COLO829 (cell line): ENCODE measurements around the gene LHB.
A peak's percentile ranks its signal among the peaks of the same experiment; 100 is the strongest.

ENCODE experiments used
- DNase-seq: peaks from one replicate; pipeline ENCODE4 v3.0.0; 2012; ENCODE audit warnings: low spot score

Gene LHB

GRCh38 chr19:49010453-49010852 is 6.4 kb downstream of the LHB start:
- no peak for DNase-seq

DNA sequence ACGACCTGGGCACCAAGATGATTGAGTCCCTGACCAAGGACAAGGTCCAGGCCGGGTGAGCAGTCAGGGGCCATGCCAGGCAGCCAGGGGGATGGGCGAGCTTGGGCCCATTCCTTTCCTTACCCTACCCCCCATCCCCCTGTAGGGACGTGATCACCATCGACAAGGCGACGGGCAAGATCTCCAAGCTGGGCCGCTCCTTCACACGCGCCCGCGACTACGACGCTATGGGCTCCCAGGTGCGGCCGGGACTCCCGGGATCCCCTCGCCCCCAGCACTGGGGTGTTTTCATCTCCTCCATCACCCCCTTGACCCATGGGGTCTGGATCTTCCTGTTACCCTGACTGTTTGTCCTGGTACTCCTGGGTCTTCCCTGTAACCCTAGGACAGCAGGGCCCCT is 7.1 kb downstream of the LHB start:
- DNase-seq: no peak

DNA sequence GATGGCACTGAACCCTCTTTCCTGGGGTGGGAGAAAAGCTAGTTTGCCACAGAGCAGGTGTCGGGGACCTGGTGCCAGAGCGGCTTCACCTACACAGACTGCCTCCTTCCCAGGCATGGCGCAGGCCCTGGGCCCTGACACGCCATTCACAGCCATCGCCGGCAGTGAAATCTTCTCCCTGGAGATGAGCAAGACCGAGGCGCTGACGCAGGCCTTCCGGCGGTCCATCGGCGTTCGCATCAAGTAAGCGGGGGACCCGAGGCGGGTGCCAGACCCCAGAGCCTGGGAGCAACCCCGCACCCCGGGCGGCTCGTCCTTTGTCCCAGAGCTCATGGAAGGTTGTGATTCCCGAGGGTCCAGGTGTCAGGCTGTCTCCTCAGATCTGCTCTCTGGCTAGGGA is 10.0 kb downstream of the LHB start:
- no peak for DNase-seq

GRCh38 chr19:49004964-49005614 is 11.8 kb downstream of the LHB start:
- DNase-seq: no peak

DNA sequence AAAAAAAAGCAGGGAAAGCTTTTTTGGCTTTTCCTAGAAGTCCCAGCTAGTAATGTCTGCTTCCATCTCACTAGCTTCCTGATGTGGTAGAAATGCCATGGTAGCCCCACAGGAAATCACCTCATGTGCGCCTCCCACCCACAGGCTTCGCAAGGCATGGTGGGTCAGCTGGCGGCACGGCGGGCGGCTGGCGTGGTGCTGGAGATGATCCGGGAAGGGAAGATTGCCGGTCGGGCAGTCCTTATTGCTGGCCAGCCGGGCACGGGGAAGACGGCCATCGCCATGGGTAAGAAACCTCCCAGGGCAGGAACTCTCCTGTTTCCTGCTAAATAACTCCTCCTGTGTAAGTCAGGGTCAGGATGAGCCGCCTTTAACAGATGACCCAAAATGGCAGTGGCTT is 12.8 kb downstream of the LHB start:
- DNase-seq: no peak

GRCh38 chr19:48999481-49000325 is 17.2 kb downstream of the LHB start:
- DNase-seq: peak; percentile 45

GRCh38 chr19:48997972-48998371 is 18.9 kb downstream of the LHB start:
- peak; percentile 55 for DNase-seq

GRCh38 chr19:48994035-48994386 is 22.9 kb downstream of the LHB start:
- no peak for DNase-seq

GRCh38 chr19:48993175-48994034 is 23.5 kb downstream of the LHB start, which contains the start of the genes GYS1 and RUVBL2:
GYS1 (minus strand) TSS chr19:48993309; CDS start chr19:48993112, 197 bp downstream.
RUVBL2 (plus strand) TSS chr19:48993887; CDS start chr19:48993912, 25 bp downstream.
- peak; percentile 100 for DNase-seq

DNA sequence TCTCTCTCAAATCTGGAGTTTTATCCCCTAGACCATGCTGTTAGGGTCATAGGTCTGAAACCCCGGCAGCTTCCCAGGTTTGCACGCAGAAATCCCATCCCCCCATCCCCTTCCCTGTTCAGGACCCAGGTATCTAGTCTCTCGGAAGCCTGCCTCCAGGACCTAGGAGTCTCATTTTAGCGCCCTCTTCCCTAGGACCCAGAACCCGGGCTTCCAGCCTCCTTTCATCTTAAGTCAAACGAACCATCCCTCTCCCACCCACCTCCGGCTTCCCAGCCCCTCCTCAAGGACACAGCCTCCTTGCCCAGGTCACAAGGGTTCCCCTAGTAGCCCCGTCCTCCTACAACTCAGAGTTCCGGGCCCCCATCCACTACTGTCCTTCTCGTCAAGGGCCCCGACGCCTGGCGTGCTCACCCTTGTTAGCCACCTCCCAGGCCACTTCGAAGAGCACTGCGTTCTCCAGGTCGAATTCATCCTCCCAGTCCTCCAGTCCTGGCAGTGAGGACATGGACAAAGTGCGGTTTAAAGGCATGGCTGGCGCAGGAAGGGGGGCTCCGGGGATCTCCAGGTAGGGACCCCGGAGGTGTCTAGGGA is 24.2 kb downstream of the LHB start:
- DNase-seq: no peak

GRCh38 chr19:48991873-48992580 is 24.9 kb downstream of the LHB start:
- DNase-seq: peak; percentile 87

DNA sequence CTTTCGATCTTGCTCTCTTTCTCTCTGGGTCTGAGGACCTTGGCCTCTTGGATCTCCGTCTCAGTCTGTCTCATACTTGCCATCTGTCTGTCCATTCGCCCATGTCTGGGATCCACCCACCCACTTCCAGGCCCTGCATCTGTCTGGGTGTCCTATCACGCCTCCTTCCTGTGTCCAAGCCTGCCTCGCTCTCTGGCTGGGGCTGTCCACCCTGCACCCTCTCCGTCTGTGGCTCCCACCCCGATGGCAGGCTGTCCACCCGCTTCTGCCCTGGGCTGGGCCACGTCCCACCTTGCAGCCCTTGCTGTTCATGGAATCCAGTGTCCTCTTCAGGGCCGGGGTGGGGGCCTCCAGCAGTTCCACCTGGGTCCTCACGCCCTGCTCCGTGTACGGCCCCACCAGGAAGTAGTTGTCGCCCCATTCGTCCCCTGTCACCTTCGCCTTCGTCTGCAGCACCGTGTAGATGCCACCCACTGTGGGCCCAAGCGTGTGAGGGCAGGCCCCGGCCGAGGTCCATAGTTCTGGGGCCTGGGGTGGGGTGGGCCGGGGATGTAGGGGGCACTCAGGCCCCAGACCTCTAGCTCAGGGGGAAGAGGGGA is 25.8 kb downstream of the LHB start:
- DNase-seq: no peak

DNA sequence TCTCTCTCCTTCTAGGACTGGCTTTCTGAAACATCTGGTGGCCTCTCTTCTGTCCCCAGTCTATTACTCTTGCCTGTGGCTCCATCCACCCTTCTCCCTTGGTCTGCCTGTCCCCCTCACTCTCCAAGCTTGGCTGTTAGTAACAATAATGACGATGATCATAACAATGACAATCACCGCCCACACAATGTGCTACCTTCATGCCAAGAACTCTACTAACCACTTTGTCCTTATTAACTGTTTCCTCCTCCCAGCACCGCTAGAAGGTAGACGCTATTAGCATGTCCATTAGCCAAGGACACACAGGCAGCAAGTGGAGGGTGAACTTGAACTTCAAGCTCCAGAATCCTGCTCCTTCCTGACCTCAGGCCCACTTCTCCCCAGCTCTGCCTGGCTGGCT is 26.5 kb downstream of the LHB start:
- DNase-seq: no peak

- DNase-seq: no peak
These were observed 27.1 kb downstream of the LHB start for GRCh38 chr19:48989701-48990291.

DNA sequence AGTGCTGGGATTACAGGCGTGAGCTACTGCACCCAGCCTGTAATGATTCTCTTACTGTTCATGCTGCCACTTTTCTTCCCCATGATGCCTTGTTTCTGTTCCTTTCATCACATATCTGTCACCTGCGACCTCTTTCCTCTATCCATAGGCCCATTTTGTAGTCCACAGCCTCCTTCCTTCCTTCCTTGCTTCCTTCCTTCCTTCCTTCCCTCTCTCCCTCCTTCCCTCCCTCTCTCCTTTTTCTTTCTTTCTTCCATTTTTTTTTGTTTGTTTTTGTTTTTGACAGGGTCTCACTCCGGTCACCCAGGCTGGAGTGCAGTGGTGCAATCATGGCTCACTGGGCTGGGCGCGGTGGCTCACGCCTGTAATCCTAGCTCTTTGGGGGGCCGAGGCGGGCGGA is 28.0 kb downstream of the LHB start:
- no peak for DNase-seq

DNA sequence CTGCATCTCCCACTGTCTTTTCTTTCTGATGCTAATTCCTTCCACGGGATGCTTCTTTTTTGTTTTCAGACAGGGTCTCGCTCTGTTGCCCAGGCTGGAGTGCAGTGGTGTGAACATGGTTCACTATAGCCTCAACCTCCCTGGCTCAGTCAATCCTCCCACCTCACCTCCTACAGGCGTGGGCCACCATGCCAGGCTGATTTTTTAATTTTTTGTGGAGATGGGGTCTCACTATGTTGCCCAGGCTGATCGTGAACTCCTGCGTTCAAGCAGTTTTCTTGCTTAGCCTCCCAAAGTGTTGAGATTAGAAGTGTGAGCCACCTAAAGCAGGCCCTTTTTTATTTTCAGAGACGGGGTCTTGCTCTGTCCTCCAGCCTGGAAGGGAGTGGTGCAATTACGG is 28.6 kb downstream of the LHB start:
- DNase-seq: no peak

DNA sequence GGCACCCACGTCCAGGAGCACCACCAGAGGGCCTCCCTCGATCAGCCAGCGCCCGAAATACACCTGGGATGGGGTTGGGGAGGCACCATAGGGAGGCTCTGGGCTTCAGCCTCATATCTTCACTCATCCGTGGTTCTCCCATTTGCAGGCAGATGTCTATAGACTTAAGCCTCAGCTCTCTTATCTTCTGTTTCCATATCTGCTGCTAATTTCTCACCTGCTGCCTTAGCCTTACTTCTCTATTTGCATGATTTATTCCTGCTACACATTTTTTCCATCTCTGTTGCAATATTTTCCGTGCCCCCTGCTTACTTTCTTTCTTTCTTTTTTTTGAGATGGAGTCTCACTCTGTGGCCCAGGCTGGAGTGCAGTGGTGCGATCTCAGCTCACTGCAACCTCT is 29.6 kb downstream of the LHB start:
- DNase-seq: no peak

GRCh38 chr19:48986211-48986610 is 30.7 kb downstream of the LHB start:
- DNase-seq: no peak

DNA sequence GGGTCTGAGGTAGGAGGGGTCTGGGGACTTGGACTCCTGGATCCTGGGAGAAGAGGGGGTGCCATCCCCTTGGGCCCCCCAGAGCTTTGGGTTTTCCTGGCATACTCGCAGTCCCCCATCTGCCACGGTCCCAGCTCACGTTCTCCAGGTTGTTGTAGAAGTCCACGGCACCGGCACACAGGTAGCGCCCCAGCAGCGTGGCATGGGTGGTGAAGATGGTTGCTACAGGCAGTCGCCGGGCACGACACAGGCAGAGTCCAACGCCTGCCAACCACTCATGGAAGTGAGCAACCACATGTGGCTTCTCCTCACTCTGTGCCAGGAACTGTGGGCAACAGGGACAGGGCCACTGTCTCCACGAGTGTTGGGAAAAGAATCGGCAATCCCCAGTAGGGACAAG is 31.2 kb downstream of the LHB start:
- DNase-seq: no peak

- no peak for DNase-seq
These were observed 34.6 kb downstream of the LHB start for GRCh38 chr19:48982280-48982679.

DNA sequence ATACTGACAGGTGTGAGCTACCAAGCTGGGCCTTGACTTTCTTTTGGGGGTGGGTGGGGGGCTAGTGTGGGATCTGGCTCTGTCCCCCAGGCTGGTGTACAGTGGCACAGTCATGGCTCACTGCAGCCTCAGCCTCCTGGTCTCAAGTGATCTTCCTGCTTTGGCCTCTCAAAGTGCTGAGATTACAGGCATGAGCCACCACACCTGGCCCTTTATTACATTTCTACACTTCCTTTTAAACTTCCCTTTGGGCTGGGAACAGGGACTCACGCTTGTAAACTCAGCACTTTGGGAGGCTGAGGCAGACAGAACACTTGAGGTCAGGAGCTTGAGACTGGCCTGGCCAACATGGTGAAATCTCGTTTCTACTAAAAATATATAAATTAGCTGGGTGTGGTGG is 39.8 kb downstream of the LHB start:
- DNase-seq: no peak
